Uterus (tissue), 2 donors: ENCODE measurements around the gene SEMA3D.

Experiments used
- POLR2A ChIP-seq, 2 donors: fragments of 450-650 bp; IDR thresholded peaks; one replicate each; pipeline ENCODE4 v1.6.1; 2016; ENCODE audit warnings: antibody characterized with exemption in 2 of 2, mild to moderate bottlenecking in 1 of 2, moderate library complexity in 1 of 2
- TF ChIP-seq, protein P1 (sequence below), 4 experiments: fragments of 200-600 bp in 2 of 4; fragments of 450-650 bp in 2 of 4; sonication (generic) in 2 of 4; IDR thresholded peaks; one replicate each; pipeline ENCODE4 v1.5.1; 2016 to 2019; ENCODE audit warnings: antibody characterized with exemption in 4 of 4, mild to moderate bottlenecking in 2 of 4, moderate library complexity in 1 of 4

DNA sequence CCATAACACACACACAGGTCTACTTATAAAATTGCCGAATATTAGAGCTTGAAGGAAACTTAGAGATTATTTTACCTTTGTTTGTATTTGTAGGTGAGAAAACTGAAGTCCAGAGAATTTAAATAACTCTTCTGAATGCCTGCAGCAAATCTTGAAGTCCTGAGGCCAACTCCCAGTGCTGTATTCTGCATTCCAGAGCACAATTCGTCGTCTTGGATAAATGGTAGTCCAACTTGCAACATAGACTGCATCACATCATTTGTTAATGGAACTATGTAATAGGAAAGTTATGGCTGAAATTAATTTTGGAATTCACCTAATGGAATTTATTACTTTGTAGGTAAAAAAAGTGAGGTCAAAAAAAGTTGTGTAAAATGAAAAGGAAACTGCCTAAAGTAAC lies 37.3 kb upstream of the SEMA3D start:
- TF ChIP-seq POLR2A (IDR thresholded peaks at IDR 0.05), result no peak
- TF ChIP-seq, protein P1, sequence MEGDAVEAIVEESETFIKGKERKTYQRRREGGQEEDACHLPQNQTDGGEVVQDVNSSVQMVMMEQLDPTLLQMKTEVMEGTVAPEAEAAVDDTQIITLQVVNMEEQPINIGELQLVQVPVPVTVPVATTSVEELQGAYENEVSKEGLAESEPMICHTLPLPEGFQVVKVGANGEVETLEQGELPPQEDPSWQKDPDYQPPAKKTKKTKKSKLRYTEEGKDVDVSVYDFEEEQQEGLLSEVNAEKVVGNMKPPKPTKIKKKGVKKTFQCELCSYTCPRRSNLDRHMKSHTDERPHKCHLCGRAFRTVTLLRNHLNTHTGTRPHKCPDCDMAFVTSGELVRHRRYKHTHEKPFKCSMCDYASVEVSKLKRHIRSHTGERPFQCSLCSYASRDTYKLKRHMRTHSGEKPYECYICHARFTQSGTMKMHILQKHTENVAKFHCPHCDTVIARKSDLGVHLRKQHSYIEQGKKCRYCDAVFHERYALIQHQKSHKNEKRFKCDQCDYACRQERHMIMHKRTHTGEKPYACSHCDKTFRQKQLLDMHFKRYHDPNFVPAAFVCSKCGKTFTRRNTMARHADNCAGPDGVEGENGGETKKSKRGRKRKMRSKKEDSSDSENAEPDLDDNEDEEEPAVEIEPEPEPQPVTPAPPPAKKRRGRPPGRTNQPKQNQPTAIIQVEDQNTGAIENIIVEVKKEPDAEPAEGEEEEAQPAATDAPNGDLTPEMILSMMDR (IDR thresholded peaks at IDR 0.05), result no peak
